ENCODE data around the gene LARGE1. TPM values are rescaled to one million over a fixed set of nuclear protein-coding genes. Genes with fewer than 3 reads are reported as not detected.

Gene LARGE1
- polyA plus RNA-seq, 1 experiment = 8.5 TPM

- Histone ChIP-seq H3K36me3 (ENCODE audit: control insufficient read depth, insufficient read depth, low read length) (no peaks in the 10 kb centered on the region), H3K27me3 (ENCODE audit: control insufficient read depth, insufficient read depth, low read length) (no peaks in the 10 kb centered on the region)
These were observed 126.8 kb downstream of the LARGE1 start for GRCh38 chr22:33793475-33793874.

DNA sequence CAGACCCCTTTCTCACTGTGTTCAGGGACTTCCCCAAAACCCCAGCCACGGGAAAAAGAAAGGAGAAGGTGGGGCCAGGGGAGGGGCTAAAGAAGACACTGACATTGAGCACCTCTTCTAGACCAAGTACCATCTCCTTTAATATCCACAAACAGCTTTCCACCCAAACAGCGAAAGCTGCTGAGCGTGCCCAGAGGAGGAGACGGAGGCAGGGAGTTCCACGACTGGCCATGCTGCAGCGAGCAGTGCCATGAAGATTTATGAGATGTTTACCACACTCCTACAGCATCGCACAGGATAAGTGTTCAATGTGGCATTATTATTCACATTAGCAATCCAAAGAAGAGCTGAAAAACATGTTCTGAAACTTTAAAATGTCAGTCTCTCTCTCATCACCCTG lies 127.4 kb downstream of the LARGE1 start:
- TF ChIP-seq, protein P1, sequence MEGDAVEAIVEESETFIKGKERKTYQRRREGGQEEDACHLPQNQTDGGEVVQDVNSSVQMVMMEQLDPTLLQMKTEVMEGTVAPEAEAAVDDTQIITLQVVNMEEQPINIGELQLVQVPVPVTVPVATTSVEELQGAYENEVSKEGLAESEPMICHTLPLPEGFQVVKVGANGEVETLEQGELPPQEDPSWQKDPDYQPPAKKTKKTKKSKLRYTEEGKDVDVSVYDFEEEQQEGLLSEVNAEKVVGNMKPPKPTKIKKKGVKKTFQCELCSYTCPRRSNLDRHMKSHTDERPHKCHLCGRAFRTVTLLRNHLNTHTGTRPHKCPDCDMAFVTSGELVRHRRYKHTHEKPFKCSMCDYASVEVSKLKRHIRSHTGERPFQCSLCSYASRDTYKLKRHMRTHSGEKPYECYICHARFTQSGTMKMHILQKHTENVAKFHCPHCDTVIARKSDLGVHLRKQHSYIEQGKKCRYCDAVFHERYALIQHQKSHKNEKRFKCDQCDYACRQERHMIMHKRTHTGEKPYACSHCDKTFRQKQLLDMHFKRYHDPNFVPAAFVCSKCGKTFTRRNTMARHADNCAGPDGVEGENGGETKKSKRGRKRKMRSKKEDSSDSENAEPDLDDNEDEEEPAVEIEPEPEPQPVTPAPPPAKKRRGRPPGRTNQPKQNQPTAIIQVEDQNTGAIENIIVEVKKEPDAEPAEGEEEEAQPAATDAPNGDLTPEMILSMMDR (IDR thresholded peaks at IDR 0.05; ENCODE audit: insufficient read depth, low read depth, low read length) = no peak
- DNase-seq (ENCODE audit: low read depth) = no peak
- Histone ChIP-seq H3K27me3 (ENCODE audit: control insufficient read depth, insufficient read depth, low read length) (no peaks in the 10 kb centered on the region), H3K36me3 (ENCODE audit: control insufficient read depth, insufficient read depth, low read length) (no peaks in the 10 kb centered on the region), H3K4me3 (ENCODE audit: low read depth, low read length) (no peak overlapping the region)
- ChIA-PET POLR2A (no interaction called here), CTCF (interaction anchor here (0.7 kb wide), 1 partner anchor 41 kb away, joined by 4 read pairs; no protein-coding TSS in a partner anchor)

More at GRCh38 chr22:33793475-33793874, 126.8 kb downstream of the LARGE1 start:
- no peak for DNase-seq (ENCODE audit: low read depth)
- POLR2A ChIA-PET = no interaction called here
- TF ChIP-seq, protein P1 (IDR thresholded peaks at IDR 0.05; ENCODE audit: insufficient read depth, low read depth, low read length) = no peak
- CTCF ChIA-PET = interaction anchor here (0.7 kb wide), 1 partner anchor 40 kb away, joined by 4 read pairs; no protein-coding TSS in a partner anchor
- H3K4me3 ChIP-seq (ENCODE audit: low read depth, low read length) = no peak overlapping the region

DNA sequence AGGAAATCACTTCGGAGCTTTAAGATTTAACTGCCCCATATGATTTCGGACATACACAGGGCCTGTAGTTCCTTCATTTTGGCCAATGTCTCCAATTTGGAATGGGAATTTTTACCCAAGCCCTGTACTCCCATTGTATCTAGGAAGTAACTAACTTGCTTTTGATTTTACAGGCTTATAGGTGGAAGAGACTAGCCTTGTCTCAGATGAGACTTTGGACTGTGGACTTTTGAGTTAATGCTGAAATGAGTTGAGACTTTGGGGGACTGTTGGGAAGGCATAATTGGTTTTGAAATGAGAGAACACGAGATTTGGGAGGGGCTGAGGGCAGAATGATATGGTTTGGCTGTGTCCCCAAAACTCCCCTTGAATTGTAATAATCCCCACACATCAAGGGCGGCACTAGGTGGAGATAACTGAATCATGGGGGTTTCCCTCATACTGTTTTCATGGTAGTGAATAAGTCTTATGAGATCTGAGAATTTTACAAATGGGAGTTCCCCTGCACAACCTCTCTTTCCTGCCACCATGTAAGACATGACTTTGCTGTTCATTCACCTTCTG lies 130.5 kb downstream of the LARGE1 start:
- no peaks in the 10 kb centered on the region for H3K36me3 ChIP-seq (ENCODE audit: control insufficient read depth, insufficient read depth, low read length)
- no peak for DNase-seq (ENCODE audit: low read depth)
- ChIA-PET POLR2A (no interaction called here), CTCF (no interaction called here)
- no peak overlapping the region for H3K4me3 ChIP-seq (ENCODE audit: low read depth, low read length)
- TF ChIP-seq, protein P1 (IDR thresholded peaks at IDR 0.05; ENCODE audit: insufficient read depth, low read depth, low read length) = no peak
- H3K27me3 ChIP-seq (ENCODE audit: control insufficient read depth, insufficient read depth, low read length) = no peaks in the 10 kb centered on the region

DNA sequence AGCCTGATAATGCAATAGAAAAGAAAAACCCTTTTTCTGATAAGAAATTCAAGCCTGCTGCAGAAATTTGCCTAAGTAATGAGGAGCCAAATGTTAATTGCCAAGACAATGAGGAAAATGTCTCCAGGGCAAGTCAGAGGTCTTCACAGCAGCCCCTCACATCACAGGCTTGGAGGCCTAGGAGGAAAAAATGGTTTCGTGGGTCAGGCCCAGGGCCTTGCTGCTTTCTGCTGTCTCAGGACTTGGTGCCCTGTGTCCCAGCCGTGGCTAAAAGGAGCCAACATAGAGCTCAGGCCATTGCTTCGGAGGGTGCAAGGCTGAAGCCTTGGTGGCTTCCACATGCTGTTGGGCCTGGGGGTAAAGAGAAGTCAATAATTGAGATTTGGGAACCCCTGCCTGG lies 131.3 kb downstream of the LARGE1 start:
- ChIA-PET POLR2A (no interaction called here), CTCF (no interaction called here)
- no peak for DNase-seq (ENCODE audit: low read depth)
- no peaks in the 10 kb centered on the region for H3K27me3 ChIP-seq (ENCODE audit: control insufficient read depth, insufficient read depth, low read length)
- H3K36me3 ChIP-seq (ENCODE audit: control insufficient read depth, insufficient read depth, low read length) = no peaks in the 10 kb centered on the region
- no peak overlapping the region for H3K4me3 ChIP-seq (ENCODE audit: low read depth, low read length)
- TF ChIP-seq, protein P1 (IDR thresholded peaks at IDR 0.05; ENCODE audit: insufficient read depth, low read depth, low read length) = no peak

DNA sequence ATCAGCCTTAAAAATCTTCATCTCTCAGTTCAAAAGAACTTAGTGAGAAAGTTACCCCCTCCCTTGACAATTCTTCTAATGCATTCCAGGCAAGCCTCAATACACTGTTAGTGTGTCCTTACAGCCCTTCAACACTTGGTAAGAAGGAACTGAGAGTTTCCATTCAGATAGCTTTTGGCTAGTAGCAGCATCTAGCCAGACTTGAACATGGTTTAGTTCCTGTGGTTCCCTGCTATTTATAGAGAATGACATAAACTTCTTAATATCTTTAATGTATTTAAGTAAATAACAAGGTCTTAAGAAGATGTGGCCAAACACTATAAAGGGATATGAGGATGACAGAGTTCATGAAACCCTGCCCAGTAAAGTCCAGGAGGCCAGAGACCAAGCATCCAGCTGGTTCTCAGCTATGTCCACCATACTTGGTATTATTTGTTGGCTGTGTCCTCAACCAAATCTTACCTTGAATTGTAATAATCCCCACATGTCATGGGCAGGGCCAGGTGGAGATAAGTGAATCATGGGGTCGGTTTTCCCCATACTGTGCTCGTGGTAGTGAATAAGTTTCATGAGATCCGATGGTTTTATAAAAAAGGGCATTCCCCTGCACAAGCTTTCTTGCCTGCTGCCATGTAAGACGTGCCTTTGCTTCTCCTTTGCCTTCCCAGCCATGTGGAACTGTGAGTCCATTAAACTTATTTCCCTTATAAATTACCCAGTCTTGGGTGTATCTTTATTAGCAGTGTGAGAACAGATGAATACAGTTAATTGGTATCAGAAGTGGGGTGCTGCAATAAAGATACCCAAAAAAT lies 132.4 kb downstream of the LARGE1 start:
- ChIA-PET POLR2A (no interaction called here), CTCF (interaction anchor here (0.6 to 0.9 kb wide), 2 partner anchors 103 to 135 kb away, joined by 3 to 5 read pairs; no protein-coding TSS in a partner anchor)
- Histone ChIP-seq H3K36me3 (ENCODE audit: control insufficient read depth, insufficient read depth, low read length) (no peaks in the 10 kb centered on the region), H3K4me3 (ENCODE audit: low read depth, low read length) (no peak overlapping the region), H3K27me3 (ENCODE audit: control insufficient read depth, insufficient read depth, low read length) (no peaks in the 10 kb centered on the region)
- DNase-seq (ENCODE audit: low read depth) = no peak
- TF ChIP-seq, protein P1 (IDR thresholded peaks at IDR 0.05; ENCODE audit: insufficient read depth, low read depth, low read length) = no peak

All from BJ (cell line).